ENCODE measurements around the gene BPGM. TPM values are rescaled to one million over a fixed set of nuclear protein-coding genes. Genes with fewer than 3 reads are reported as not detected.

BPGM gene
- total RNA-seq, 3 donors from 2014 or later (not counting 1 experiment from before 2014, with no cell fraction given), result 30.0 to 39.1 (median 31.4) TPM

GRCh38 chr7:134667899-134668298 lies 21.2 kb downstream of the BPGM start:
- peaks cover 0 to 5% of the 10 kb centered on the region in 2 donors for H3K9me3 Mint-ChIP-seq
- DNase-seq, result no peak
- H3K27ac ChIP-seq (ENCODE audit: low read length), result no peak overlapping the region
- no peaks in the 10 kb centered on the region for H3K9me3 ChIP-seq (ENCODE audit: control insufficient read depth, insufficient read depth, low read length)
- no peaks in the 10 kb centered on the region for H3K27me3 Mint-ChIP-seq (ENCODE audit: low read depth in 2 of 2)
- no peak overlapping the region for H3K4me3 Mint-ChIP-seq
- peak in 1 of 3 donors; percentile 51 for ATAC-seq
- H3K27ac Mint-ChIP-seq, result peak overlapping the region; percentile 90 to 95
- 100% methylated on average over 1 of the region's 1 CpG for WGBS (ENCODE audit: insufficient coverage)
- intact Hi-C loops (cut with micrococcal nuclease), result loop anchor here (2.0 to 5.0 kb wide), 2 partner anchors 21 to 36 kb away; partner anchors contain the start of gene BPGM
- H3K36me3 ChIP-seq (ENCODE audit: control insufficient read depth, insufficient read depth, low read length), result peaks cover 4% of the 10 kb centered on the region
- no peak for TF ChIP-seq CTCF (IDR thresholded peaks at IDR 0.05)
- H3K27me3 ChIP-seq (ENCODE audit: control insufficient read depth, insufficient read depth, low read length), result no peaks in the 10 kb centered on the region
- peaks cover 17% of the 10 kb centered on the region for H3K36me3 Mint-ChIP-seq
- H3K4me1 Mint-ChIP-seq, result peaks cover 61 to 62% of the 10 kb centered on the region in 2 donors
- peaks cover 10% of the 10 kb centered on the region for H3K4me1 ChIP-seq (ENCODE audit: control insufficient read depth, insufficient read depth, low read length)
- H3K4me3 ChIP-seq (ENCODE audit: low read length), result no peak overlapping the region

- ATAC-seq, result peak; percentile 60 to 79 (median 78)
- H3K27ac Mint-ChIP-seq, result peak overlapping the region; percentile 90 to 95
- WGBS (ENCODE audit: insufficient coverage), result 31% methylated on average over 3 of the region's 4 CpGs
- H3K9me3 Mint-ChIP-seq, result peaks cover 0 to 5% of the 10 kb centered on the region in 2 donors
- Histone ChIP-seq H3K27ac (ENCODE audit: low read length) (peak overlapping the region; percentile 35), H3K27me3 (ENCODE audit: control insufficient read depth, insufficient read depth, low read length) (no peaks in the 10 kb centered on the region), H3K9me3 (ENCODE audit: control insufficient read depth, insufficient read depth, low read length) (no peaks in the 10 kb centered on the region), H3K4me3 (ENCODE audit: low read length) (no peak overlapping the region), H3K4me1 (ENCODE audit: control insufficient read depth, insufficient read depth, low read length) (peaks cover 10% of the 10 kb centered on the region), H3K36me3 (ENCODE audit: control insufficient read depth, insufficient read depth, low read length) (peaks cover 2% of the 10 kb centered on the region)
- H3K36me3 Mint-ChIP-seq, result peaks cover 8% of the 10 kb centered on the region
- intact Hi-C loops (cut with micrococcal nuclease), result loop anchor here (2.0 to 5.0 kb wide), 2 partner anchors 23 to 37 kb away; partner anchors contain the start of gene BPGM
- no peaks in the 10 kb centered on the region for H3K27me3 Mint-ChIP-seq (ENCODE audit: low read depth in 2 of 2)
- peaks cover 50 to 54% of the 10 kb centered on the region in 2 donors for H3K4me1 Mint-ChIP-seq
- no peak for TF ChIP-seq CTCF (IDR thresholded peaks at IDR 0.05)
- H3K4me3 Mint-ChIP-seq, result peak overlapping the region; percentile 69
- DNase-seq, result peak in 1 of 2 donors; percentile 61
Observed at GRCh38 chr7:134669388-134669787, 22.7 kb downstream of the BPGM start.

GRCh38 chr7:134669845-134670373 lies 23.3 kb downstream of the BPGM start:
- H3K27ac ChIP-seq (ENCODE audit: low read length), result peak overlapping the region; percentile 35
- WGBS (ENCODE audit: insufficient coverage), result 6% methylated on average over 8 of the region's 8 CpGs
- intact Hi-C loops (cut with micrococcal nuclease), result loop anchor here (2.0 to 5.0 kb wide), 2 partner anchors 23 to 38 kb away; partner anchors contain the start of gene BPGM
- peak overlapping the region; percentile 69 for H3K4me3 Mint-ChIP-seq
- peaks cover 0 to 2% of the 10 kb centered on the region in 2 donors for H3K9me3 Mint-ChIP-seq
- H3K9me3 ChIP-seq (ENCODE audit: control insufficient read depth, insufficient read depth, low read length), result no peaks in the 10 kb centered on the region
- peaks cover 48% of the 10 kb centered on the region in 2 donors for H3K4me1 Mint-ChIP-seq
- no peak overlapping the region for H3K4me3 ChIP-seq (ENCODE audit: low read length)
- H3K27me3 ChIP-seq (ENCODE audit: control insufficient read depth, insufficient read depth, low read length), result no peaks in the 10 kb centered on the region
- peaks cover 3% of the 10 kb centered on the region for H3K36me3 Mint-ChIP-seq
- peak; percentile 26 to 94 for DNase-seq
- peak; percentile 74 to 80 (median 79) for ATAC-seq
- H3K4me1 ChIP-seq (ENCODE audit: control insufficient read depth, insufficient read depth, low read length), result peaks cover 10% of the 10 kb centered on the region
- H3K27me3 Mint-ChIP-seq (ENCODE audit: low read depth in 2 of 2), result no peaks in the 10 kb centered on the region
- no peaks in the 10 kb centered on the region for H3K36me3 ChIP-seq (ENCODE audit: control insufficient read depth, insufficient read depth, low read length)
- H3K27ac Mint-ChIP-seq, result peak overlapping the region; percentile 90 to 95
- TF ChIP-seq CTCF (IDR thresholded peaks at IDR 0.05), result no peak

Measured in natural killer cell (primary cell).